MM.1S (cell line): Measurements from ENCODE around the gene CEP63.

Experiments
- DNase-seq: peaks from one replicate; pipeline ENCODE4 v3.0.0-alpha.2; 2015
- H2AFZ ChIP-seq: fragments of 300-600 bp; sonication (generic); 2 replicates; pipeline ENCODE4 v1.6.0; 2016; ENCODE audit warnings: antibody characterized with exemption, low read length
- H3F3A ChIP-seq: fragments of 300-600 bp; sonication (generic); 2 replicates; pipeline ENCODE4 v1.6.1; 2016; ENCODE audit warnings: mild to moderate bottlenecking, antibody characterized with exemption, low read length, moderate library complexity, mixed read lengths; ENCODE audit not compliant: insufficient read depth
- H3K27ac ChIP-seq: fragments of 300-600 bp; sonication (generic); 2 replicates; pipeline ENCODE4 v1.5.1; 2016; ENCODE audit warnings: mild to moderate bottlenecking, low read length
- H3K27me3 ChIP-seq: fragments of 300-600 bp; sonication (generic); replicated peaks from 2 replicates; pipeline ENCODE4 v1.6.0; 2016; ENCODE audit warnings: low read length; ENCODE audit not compliant: insufficient read depth
- H3K36me3 ChIP-seq: fragments of 300-600 bp; sonication (generic); replicated peaks from 2 replicates; pipeline ENCODE4 v1.6.1; 2016; ENCODE audit warnings: mild to moderate bottlenecking, low read length, mixed read lengths; ENCODE audit not compliant: insufficient read depth
- H3K4me1 ChIP-seq: fragments of 300-600 bp; sonication (generic); 2 replicates; pipeline ENCODE4 v1.6.1; 2016; ENCODE audit warnings: low read length, mixed read lengths
- H3K4me2 ChIP-seq: fragments of 300-600 bp; sonication (generic); 2 replicates; pipeline ENCODE4 v1.6.0; 2016; ENCODE audit warnings: low read depth, low read length
- H3K4me3 ChIP-seq: fragments of 300-600 bp; sonication (generic); 2 replicates; pipeline ENCODE4 v1.5.1; 2016; ENCODE audit warnings: low read length, mixed read lengths
- H3K79me2 ChIP-seq: fragments of 300-600 bp; sonication (generic); 2 replicates; pipeline ENCODE4 v1.6.1; 2016; ENCODE audit warnings: mixed run types, low read length, mixed read lengths
- H3K9ac ChIP-seq: fragments of 300-600 bp; sonication (generic); 2 replicates; pipeline ENCODE4 v1.6.1; 2016; ENCODE audit warnings: low read length, mixed read lengths
- H3K9me2 ChIP-seq: fragments of 300-600 bp; sonication (generic); replicated peaks from 2 replicates; pipeline ENCODE4 v1.6.1; 2016; ENCODE audit warnings: mild to moderate bottlenecking, low read length, mixed read lengths; ENCODE audit not compliant: insufficient read depth
- H3K9me3 ChIP-seq: fragments of 300-600 bp; sonication (generic); replicated peaks from 2 replicates; pipeline ENCODE4 v1.6.1; 2016; ENCODE audit warnings: mild to moderate bottlenecking, low read length, mixed read lengths; ENCODE audit not compliant: insufficient read depth
- H4K20me1 ChIP-seq: fragments of 300-600 bp; sonication (generic); 2 replicates; pipeline ENCODE4 v1.6.1; 2016; ENCODE audit warnings: mild to moderate bottlenecking, low read length, moderate library complexity, mixed read lengths; ENCODE audit not compliant: insufficient read depth
- CTCF ChIP-seq: fragments of 300-600 bp; sonication (generic); IDR thresholded peaks from 2 replicates; pipeline ENCODE4 v1.5.1; 2016; ENCODE audit warnings: antibody characterized with exemption, low read length, mixed read lengths
- EZH2 ChIP-seq: fragments of 300-600 bp; sonication (generic); optimal IDR thresholded peaks from 2 replicates; pipeline ENCODE3; 2017; ENCODE audit warnings: low read depth, mild to moderate bottlenecking, antibody characterized with exemption, low read length, mixed read lengths
- EZH2phosphoT487 ChIP-seq: fragments of 300-600 bp; sonication (generic); IDR thresholded peaks from 2 replicates; pipeline ENCODE4 v1.6.1; 2018; ENCODE audit warnings: antibody characterized with exemption, low read length

The CEP63 gene

GRCh38 chr3:134623615-134624245 lies 137.9 kb downstream of the CEP63 start:
- H3K4me3 ChIP-seq = no peak overlapping the region
- no peaks in the 10 kb centered on the region for H3K9me3 ChIP-seq
- peaks cover 9% of the 10 kb centered on the region for H3F3A ChIP-seq
- DNase-seq = no peak
- H3K36me3 ChIP-seq = no peaks in the 10 kb centered on the region
- H3K4me1 ChIP-seq = peaks cover 17% of the 10 kb centered on the region
- no peak overlapping the region for H3K27ac ChIP-seq
- no peaks in the 10 kb centered on the region for H3K79me2 ChIP-seq
- H3K4me2 ChIP-seq = no peak overlapping the region
- H3K9ac ChIP-seq = no peak overlapping the region
- H2AFZ ChIP-seq = no peak overlapping the region
- H4K20me1 ChIP-seq = no peaks in the 10 kb centered on the region
- H3K27me3 ChIP-seq = no peaks in the 10 kb centered on the region
- no peak for TF ChIP-seq EZH2
- no peak for TF ChIP-seq CTCF
- no peak for TF ChIP-seq EZH2phosphoT487
- H3K9me2 ChIP-seq = no peaks in the 10 kb centered on the region
